GM10266 (cell line): ENCODE measurements around the gene CIBAR2.

Experiments used
- DNase-seq: peaks from one replicate; pipeline ENCODE4 v3.0.0; 2012; ENCODE audit errors: extremely low spot score
- TF ChIP-seq, protein P1 (sequence below): IDR thresholded peaks from 2 replicates; pipeline ENCODE4 v1.5.1; 2012; ENCODE audit warnings: mild to moderate bottlenecking, low read depth; ENCODE audit not compliant: control insufficient read depth, insufficient read depth; ENCODE audit errors: missing control alignments

Gene CIBAR2

DNA sequence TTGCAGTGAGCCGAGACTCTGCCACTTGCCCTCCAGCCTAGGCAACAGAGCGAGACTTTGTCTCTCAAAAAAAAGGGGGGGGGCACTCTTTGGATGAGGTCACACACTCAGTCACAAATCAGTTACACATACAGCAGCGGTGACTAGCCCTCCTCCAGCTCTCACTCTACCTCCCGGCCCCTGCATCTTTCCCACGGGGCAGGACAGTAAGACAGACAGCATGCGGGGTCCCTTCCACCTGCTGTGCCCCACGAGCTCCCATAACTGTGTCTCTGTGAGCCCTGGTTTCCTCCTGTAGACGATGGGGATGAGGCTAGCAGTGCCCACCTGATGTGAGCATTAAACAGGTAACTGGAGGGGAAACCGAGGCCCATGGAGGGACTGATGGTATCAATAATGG lies 5.2 kb downstream of the CIBAR2 start:
- TF ChIP-seq, protein P1, sequence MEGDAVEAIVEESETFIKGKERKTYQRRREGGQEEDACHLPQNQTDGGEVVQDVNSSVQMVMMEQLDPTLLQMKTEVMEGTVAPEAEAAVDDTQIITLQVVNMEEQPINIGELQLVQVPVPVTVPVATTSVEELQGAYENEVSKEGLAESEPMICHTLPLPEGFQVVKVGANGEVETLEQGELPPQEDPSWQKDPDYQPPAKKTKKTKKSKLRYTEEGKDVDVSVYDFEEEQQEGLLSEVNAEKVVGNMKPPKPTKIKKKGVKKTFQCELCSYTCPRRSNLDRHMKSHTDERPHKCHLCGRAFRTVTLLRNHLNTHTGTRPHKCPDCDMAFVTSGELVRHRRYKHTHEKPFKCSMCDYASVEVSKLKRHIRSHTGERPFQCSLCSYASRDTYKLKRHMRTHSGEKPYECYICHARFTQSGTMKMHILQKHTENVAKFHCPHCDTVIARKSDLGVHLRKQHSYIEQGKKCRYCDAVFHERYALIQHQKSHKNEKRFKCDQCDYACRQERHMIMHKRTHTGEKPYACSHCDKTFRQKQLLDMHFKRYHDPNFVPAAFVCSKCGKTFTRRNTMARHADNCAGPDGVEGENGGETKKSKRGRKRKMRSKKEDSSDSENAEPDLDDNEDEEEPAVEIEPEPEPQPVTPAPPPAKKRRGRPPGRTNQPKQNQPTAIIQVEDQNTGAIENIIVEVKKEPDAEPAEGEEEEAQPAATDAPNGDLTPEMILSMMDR, result no peak
- no peak for DNase-seq

DNA sequence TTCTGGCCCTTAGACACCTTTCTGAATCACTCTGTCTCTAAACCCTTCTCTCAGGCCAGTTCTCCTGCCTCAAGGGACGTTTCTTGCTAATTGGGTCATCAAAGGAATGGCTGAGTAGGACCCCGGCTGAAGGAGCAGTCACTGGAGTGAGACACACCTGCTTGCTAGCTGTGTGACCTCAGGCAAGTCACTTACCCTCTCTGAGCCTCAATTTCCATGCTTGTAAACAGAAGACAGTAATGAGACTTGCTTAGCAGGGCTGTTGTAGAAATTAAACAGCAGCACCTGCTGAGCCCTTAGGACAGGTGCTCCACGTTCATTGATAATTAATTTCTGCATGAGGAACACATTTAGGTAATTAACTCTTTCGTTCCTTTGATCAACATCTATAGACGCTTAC lies 6.8 kb downstream of the CIBAR2 start:
- TF ChIP-seq, protein P1, result no peak
- no peak for DNase-seq

DNA sequence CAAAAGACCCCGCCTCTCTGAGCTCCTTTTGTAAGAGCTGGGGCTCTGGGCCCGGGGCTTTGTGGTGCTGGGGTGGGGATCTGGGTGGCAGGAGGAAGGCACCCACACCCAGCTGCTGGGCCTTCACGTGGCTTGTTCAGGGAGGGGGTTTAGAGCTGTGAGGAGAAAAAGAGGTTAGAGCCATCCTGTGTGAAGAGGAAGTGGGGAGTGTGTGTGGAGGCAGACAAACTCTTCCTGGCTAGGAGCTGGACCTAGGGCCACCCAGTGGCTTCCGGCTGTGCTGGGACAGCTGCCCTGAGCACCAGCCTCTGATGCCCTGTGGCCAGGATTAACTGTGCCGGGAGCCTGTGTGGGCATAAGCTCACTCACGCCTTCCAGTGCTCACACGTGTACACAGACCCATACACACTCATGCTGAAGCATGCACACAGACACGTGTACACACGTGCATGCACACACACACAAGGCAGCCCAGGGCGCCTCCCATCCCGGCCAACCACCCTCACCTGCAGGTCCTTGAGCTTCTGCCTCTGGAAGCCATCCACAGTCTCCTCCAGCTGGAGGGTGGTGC lies 7.4 kb downstream of the CIBAR2 start:
- TF ChIP-seq, protein P1, result no peak
- DNase-seq, result no peak

DNA sequence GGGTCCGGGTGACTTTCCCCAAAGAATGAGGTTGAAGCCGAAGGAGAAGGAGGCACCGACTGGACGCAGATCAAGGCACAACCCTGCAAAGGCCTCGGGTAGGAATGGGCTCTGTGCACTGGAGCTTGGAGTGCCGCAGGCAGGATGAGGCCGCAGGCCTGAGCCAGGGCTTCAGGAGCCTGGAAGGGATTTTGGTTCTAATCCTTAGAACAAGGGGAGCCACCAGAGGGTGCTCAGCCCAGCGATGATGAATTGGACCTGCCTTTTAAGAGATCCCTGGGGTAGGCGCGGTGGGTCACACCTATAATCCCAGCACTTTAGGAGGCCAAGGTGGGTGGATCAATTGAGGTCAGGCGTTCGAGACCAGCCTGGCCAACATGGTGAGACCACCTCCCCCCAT lies 8.1 kb downstream of the CIBAR2 start:
- no peak for DNase-seq
- TF ChIP-seq, protein P1, result no peak

DNA sequence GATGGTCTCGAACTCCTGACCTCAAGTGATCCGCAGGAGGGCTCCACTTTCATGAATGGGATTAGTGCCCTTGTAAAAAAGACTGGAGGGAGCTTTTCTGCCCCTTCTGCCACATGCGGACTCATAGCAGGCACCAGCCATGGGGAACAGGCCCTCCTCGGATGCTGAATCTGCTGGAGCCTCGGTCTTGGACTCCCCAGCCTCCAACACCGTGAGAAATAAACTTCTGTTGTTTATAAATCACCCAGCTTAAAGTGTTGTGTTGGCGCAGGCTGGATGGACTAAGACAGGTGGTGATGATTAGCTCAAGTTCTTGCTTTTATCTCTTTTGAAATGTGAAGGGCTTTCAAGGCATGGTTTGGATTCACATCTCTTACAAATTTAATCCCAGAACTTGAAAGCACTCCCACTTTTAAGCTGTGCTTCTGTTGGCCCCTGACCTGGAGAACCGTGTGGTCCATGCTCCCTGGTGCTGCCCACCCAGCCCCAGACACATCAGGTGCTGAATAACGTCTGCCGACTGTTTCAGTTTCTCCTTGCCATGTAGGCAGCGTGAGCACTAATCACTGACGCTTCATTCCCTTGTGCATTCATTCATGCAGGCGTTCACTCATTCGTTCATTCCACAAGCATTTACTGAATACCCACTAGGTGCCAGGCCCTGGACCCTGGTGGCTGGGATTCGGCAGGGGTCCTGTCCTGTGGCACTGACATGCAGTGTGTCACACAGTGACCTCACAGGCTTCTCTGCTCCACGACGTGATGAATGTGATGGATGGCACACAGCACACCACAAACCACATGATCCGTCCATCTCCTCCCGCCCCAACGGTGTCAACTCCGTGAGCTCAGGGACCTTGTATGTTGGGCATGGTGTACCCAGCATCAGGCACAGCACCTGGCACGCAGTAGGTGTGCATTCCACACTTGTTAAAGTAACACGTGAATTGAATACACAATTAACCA lies 8.9 kb downstream of the CIBAR2 start:
- DNase-seq, result no peak
- TF ChIP-seq, protein P1, result no peak

DNA sequence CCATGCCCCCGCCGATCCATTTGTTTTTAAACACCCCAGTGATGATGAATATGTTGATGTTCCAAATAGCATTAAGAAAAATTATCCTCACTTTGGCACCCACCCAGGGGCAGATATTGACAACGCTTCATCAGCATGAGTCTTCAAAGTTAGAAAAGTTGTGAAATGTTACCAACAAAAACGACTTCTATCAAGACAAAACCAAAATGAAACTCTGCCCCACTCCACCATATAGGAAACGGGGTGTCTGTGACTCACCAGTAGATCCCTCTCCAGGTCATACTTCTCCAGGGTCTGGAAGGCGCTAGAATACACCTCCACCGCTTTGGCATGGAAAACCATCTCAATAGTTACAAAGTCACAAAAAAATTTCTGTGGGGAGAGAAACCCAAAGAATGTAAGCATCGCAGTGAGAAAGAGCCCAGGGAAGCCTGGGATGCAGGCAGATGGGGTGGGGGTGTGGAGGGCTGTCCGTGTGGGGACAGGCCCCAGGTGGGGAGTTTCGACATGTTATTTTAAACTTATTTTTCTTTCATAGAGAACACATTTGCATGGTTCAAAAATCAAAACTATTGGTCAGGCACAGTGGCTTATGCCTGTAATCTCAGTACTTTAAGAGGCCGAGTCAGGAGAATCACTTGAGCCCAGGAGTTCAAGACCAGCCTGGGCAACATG lies 10.2 kb downstream of the CIBAR2 start:
- DNase-seq, result no peak
- TF ChIP-seq, protein P1, result no peak

DNA sequence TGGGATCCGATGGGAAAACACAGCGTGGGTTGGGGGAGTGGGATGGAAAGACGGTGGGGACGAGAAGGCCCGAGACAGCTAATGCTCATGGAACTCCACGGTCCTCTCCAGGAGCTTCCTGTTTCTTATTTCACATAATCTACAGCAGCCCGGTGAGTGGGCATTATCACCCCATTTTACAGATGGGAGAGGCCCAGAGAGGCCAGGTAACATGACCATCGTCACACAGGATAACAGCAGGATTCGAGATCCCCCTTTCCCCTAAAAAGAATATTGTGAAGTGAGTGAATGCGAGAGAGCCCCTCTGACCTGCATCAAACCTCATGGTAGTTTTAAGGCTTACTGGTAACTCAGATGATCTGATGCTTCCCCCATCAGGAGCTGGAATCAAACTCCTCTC lies 12.0 kb downstream of the CIBAR2 start:
- no peak for DNase-seq
- TF ChIP-seq, protein P1, result no peak
